ENCODE data around the gene ERVK3-1. TPM values are rescaled to one million over a fixed set of nuclear protein-coding genes. Genes with fewer than 3 reads are reported as not detected.

ERVK3-1 gene
- total and polyA plus RNA-seq, 2 of the 8 experiments (the other 6 are each of a cell fraction or from before 2014, with no cell fraction given) = 29.9 to 31.5 TPM

DNA sequence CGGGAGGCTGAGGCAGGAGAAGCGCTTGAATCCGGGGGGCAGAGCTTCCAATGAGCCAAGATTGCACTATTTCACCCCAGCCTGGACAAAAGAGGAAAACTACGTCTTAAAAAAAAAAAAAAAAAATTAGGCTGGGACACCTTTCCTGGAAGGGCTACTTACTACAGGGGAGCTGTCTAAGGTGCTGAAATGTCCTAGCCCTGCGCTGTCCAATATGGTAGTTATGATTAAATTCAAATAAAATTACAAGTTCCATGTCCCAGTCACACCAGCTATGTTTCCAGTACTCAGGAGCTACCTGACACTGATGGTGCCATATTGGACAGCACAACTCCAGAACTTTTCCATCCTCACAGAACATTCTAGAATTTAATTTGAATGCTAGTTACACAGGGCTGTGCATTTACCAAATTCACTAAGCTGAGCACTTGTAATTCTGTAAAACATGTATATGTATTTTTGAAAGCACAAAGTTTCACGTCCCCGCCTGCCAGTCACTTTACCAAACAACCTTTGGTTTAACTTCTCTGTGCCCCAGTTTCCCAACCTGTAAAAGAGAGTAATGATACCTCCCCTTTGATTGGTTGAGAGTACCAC, 12.4 kb downstream of the ERVK3-1 start:
- Histone ChIP-seq H3K36me3 (ENCODE audit: control insufficient read depth in 2 of 4, insufficient read depth in 4 of 4, low read length in 3 of 4) (peaks cover 0 to 25% (median 16%) of the 10 kb centered on the region in 4 experiments; a peak in 5 of 8 replicates), H4K5ac (ENCODE audit: insufficient read length, low read depth, low read length) (no peak overlapping the region), H3K79me1 (ENCODE audit: low read depth, low read length) (peaks cover 3% of the 10 kb centered on the region), H3K9me3 (ENCODE audit: insufficient read depth in 2 of 2, low read depth in 1 of 2, low read length in 1 of 2) (no peaks in the 10 kb centered on the region), H4K8ac (ENCODE audit: extremely low read depth, insufficient read depth, low read length) (no peak overlapping the region), H3K23me2 (ENCODE audit: low read depth, low read length) (no peaks in the 10 kb centered on the region), H3K56ac (replicated peaks; ENCODE audit: insufficient read length, low read depth, low read length) (no peak overlapping the region), H4K20me1 (replicated peaks in 1 of 2; ENCODE audit: control insufficient read depth in 1 of 2, insufficient read depth in 2 of 2, low read length in 2 of 2) (peaks cover 6 to 20% of the 10 kb centered on the region in 2 experiments), H2BK5ac (ENCODE audit: low read depth, low read length) (no peak overlapping the region), H2BK120ac (replicated peaks; ENCODE audit: low read depth, low read length) (no peak overlapping the region), H2BK20ac (ENCODE audit: low read length) (no peak overlapping the region), H3K18ac (ENCODE audit: extremely low read depth, low read length) (no peak overlapping the region), H3K4ac (replicated peaks; ENCODE audit: insufficient read length, low read depth, low read length) (no peak overlapping the region), H3K79me2 (ENCODE audit: control insufficient read depth in 1 of 2, insufficient read depth in 2 of 2, low read length in 2 of 2) (no peaks in the 10 kb centered on the region), H3K27me3 (replicated peaks in 1 of 4; ENCODE audit: control insufficient read depth in 3 of 4, extremely low read depth in 1 of 4, insufficient read depth in 3 of 4, low read length in 3 of 4) (no peaks in the 10 kb centered on the region; a peak in 1 of 7 replicates), H3K4me2 (ENCODE audit: insufficient read depth in 1 of 2, low read depth in 2 of 2, low read length in 2 of 2) (no peak overlapping the region), H2BK12ac (ENCODE audit: low read depth, low read length) (no peak overlapping the region), H2AFZ (ENCODE audit: low read length) (no peak overlapping the region), H4K91ac (replicated peaks; ENCODE audit: insufficient read length, low read length) (no peak overlapping the region), H2AK5ac (ENCODE audit: low read depth, low read length) (no peak overlapping the region), H3K14ac (ENCODE audit: insufficient read length) (no peak overlapping the region), H3K9ac (replicated peaks in 1 of 4; ENCODE audit: extremely low read depth in 1 of 4, low read depth in 3 of 4, low read length in 3 of 4) (no peak overlapping the region), H2BK15ac (ENCODE audit: low read length) (no peak overlapping the region), H3K4me1 (replicated peaks in 1 of 4; ENCODE audit: control insufficient read depth in 3 of 4, insufficient read depth in 4 of 4, low read length in 3 of 4) (no peaks in the 10 kb centered on the region), H3K23ac (ENCODE audit: insufficient read length) (no peak overlapping the region), H3K27ac (ENCODE audit: low read depth, low read length) (no peak overlapping the region), H3K4me3 (ENCODE audit: extremely low read depth in 1 of 4, insufficient read depth in 2 of 4, low read depth in 3 of 4, low read length in 4 of 4) (no peak overlapping the region)
- FAIRE-seq (no peak), DNase-seq (ENCODE audit: low read depth in 1 of 2, low spot score in 2 of 2) (no peak)
- CTCF ChIA-PET (ENCODE audit: partially characterized antibody) = interaction anchor here (1.0 to 3.0 kb wide), 4 partner anchors 8 to 201 kb away, joined by 3 to 13 read pairs (median 4); partner anchors contain the start of gene ZNF544
- peak; percentile 61 for TF ChIP-seq SAP30 (IDR thresholded peaks at IDR 0.05; ENCODE audit: insufficient read depth, insufficient replicate concordance, low read length)
- peak; percentile 69 to 73; a peak in 2 of 4 replicates for TF ChIP-seq SIN3A (conservative IDR thresholded peaks at IDR 0.05 in 1 of 2, IDR thresholded peaks at IDR 0.05 in 1 of 2; ENCODE audit: low read depth in 1 of 2, low read length in 2 of 2)
- no peak for TF ChIP-seq EGR1 (IDR thresholded peaks at IDR 0.05; ENCODE audit: borderline replicate concordance, low read depth, low read length)
- POLR2A ChIA-PET (ENCODE audit: partially characterized antibody) = interaction anchor here (0.8 to 3.6 kb wide), 8 partner anchors 9 to 196 kb away, joined by 3 to 25 read pairs (median 4); partner anchors contain the start of genes ZNF544, ZNF8 and ZSCAN22
- 92% methylated on average over 6 of the region's 7 CpGs; no CpG with 5 or more reads in 1 of the 2 experiments for WGBS, 2 experiments (ENCODE audit: extremely low coverage in 1 of 2, insufficient coverage in 1 of 2, insufficient read length in 1 of 2, insufficient replicate concordance in 2 of 2, low coverage in 1 of 2, low lambda C conversion rate in 2 of 2, missing lambda C conversion rate in 1 of 2)
